Activated T-cell treated with anti-CD3 and anti-CD28 coated beads, Interleukin-2, amount 50 U/mL, for 4 hours (primary cell): ENCODE data around the gene CLDN22. TPM values are rescaled to one million over a fixed set of nuclear protein-coding genes. Genes with fewer than 3 reads are reported as not detected.

Source experiments
- ATAC-seq, 2 donors: fragments of 200-7000 bp; cut with Tn5 transposase; one replicate each; pipeline ENCODE4 v1.10.0; 2021
- DNase-seq: peaks from one replicate; pipeline ENCODE4 v3.0.0-alpha.2; 2020
- H3K27me3 Mint-ChIP-seq: one replicate; pipeline ENCODE4 v1.8.0; 2021; ENCODE audit warnings: low read depth, mixed read lengths
- H3K36me3 Mint-ChIP-seq: one replicate; pipeline ENCODE4 v1.8.0; 2022; ENCODE audit warnings: mixed read lengths; ENCODE audit not compliant: insufficient read depth
- H3K4me1 Mint-ChIP-seq: one replicate; pipeline ENCODE4 v1.8.0; 2021; ENCODE audit warnings: low read depth, mixed read lengths
- H3K4me3 Mint-ChIP-seq: one replicate; pipeline ENCODE4 v1.8.0; 2021; ENCODE audit warnings: mild to moderate bottlenecking, moderate library complexity, mixed read lengths
- H3K9me3 Mint-ChIP-seq: one replicate; pipeline ENCODE4 v1.8.0; 2021; ENCODE audit warnings: mixed read lengths
- total RNA-seq, 3 donors: library from RNA; stranded (reverse); gene quantifications; one replicate each; pipeline ENCODE4 v1.2.1, GENCODE V29; 2021

CLDN22 gene
- total RNA-seq, 3 donors from 2014 or later: not detected

- ATAC-seq (no peak), DNase-seq (no peak)
- peaks cover 12% of the 10 kb centered on the region for H3K36me3 Mint-ChIP-seq
- H3K4me3 Mint-ChIP-seq: no peak overlapping the region
- no peaks in the 10 kb centered on the region for H3K9me3 Mint-ChIP-seq
- H3K4me1 Mint-ChIP-seq: no peaks in the 10 kb centered on the region
- no peaks in the 10 kb centered on the region for H3K27me3 Mint-ChIP-seq
Observed at GRCh38 chr4:183289688-183290087, 30.4 kb downstream of the CLDN22 start.

GRCh38 chr4:183288955-183289354, 31.1 kb downstream of the CLDN22 start:
- no peak for DNase-seq
- Mint-ChIP-seq H3K4me3 (no peak overlapping the region), H3K9me3 (no peaks in the 10 kb centered on the region), H3K27me3 (no peaks in the 10 kb centered on the region), H3K36me3 (peaks cover 15% of the 10 kb centered on the region), H3K4me1 (no peaks in the 10 kb centered on the region)
- ATAC-seq: no peak

- Mint-ChIP-seq H3K4me3 (no peak overlapping the region), H3K36me3 (peaks cover 16% of the 10 kb centered on the region), H3K4me1 (no peaks in the 10 kb centered on the region), H3K27me3 (no peaks in the 10 kb centered on the region), H3K9me3 (no peaks in the 10 kb centered on the region)
- DNase-seq: no peak
- no peak for ATAC-seq
Observed at GRCh38 chr4:183287677-183288076, 32.4 kb downstream of the CLDN22 start.

GRCh38 chr4:183287309-183287659, 32.8 kb downstream of the CLDN22 start:
- no peaks in the 10 kb centered on the region for H3K27me3 Mint-ChIP-seq
- DNase-seq (no peak), ATAC-seq (no peak)
- no peak overlapping the region for H3K4me3 Mint-ChIP-seq
- H3K9me3 Mint-ChIP-seq: no peaks in the 10 kb centered on the region
- peaks cover 14% of the 10 kb centered on the region for H3K36me3 Mint-ChIP-seq
- no peaks in the 10 kb centered on the region for H3K4me1 Mint-ChIP-seq

GRCh38 chr4:183286590-183287308, 33.3 kb downstream of the CLDN22 start:
- ATAC-seq (no peak), DNase-seq (no peak)
- Mint-ChIP-seq H3K36me3 (peaks cover 14% of the 10 kb centered on the region), H3K4me3 (no peak overlapping the region), H3K9me3 (no peaks in the 10 kb centered on the region), H3K27me3 (no peaks in the 10 kb centered on the region), H3K4me1 (no peaks in the 10 kb centered on the region)

- DNase-seq: no peak
- Mint-ChIP-seq H3K4me1 (no peaks in the 10 kb centered on the region), H3K27me3 (no peaks in the 10 kb centered on the region), H3K4me3 (no peak overlapping the region), H3K36me3 (peaks cover 12% of the 10 kb centered on the region), H3K9me3 (no peaks in the 10 kb centered on the region)
- no peak for ATAC-seq
Observed at GRCh38 chr4:183285886-183286285, 34.2 kb downstream of the CLDN22 start.

GRCh38 chr4:183284965-183285364, 35.1 kb downstream of the CLDN22 start:
- no peak overlapping the region for H3K4me3 Mint-ChIP-seq
- DNase-seq: no peak
- no peaks in the 10 kb centered on the region for H3K9me3 Mint-ChIP-seq
- peaks cover 11% of the 10 kb centered on the region for H3K36me3 Mint-ChIP-seq
- ATAC-seq: no peak
- no peaks in the 10 kb centered on the region for H3K4me1 Mint-ChIP-seq
- H3K27me3 Mint-ChIP-seq: no peaks in the 10 kb centered on the region

GRCh38 chr4:183284258-183284785, 35.8 kb downstream of the CLDN22 start:
- no peak for DNase-seq
- H3K9me3 Mint-ChIP-seq: no peaks in the 10 kb centered on the region
- no peaks in the 10 kb centered on the region for H3K4me1 Mint-ChIP-seq
- H3K27me3 Mint-ChIP-seq: no peaks in the 10 kb centered on the region
- ATAC-seq: no peak
- peaks cover 11% of the 10 kb centered on the region for H3K36me3 Mint-ChIP-seq
- H3K4me3 Mint-ChIP-seq: no peak overlapping the region

- Mint-ChIP-seq H3K36me3 (peaks cover 15% of the 10 kb centered on the region), H3K27me3 (no peaks in the 10 kb centered on the region), H3K4me3 (no peak overlapping the region), H3K4me1 (no peaks in the 10 kb centered on the region), H3K9me3 (peaks cover 20% of the 10 kb centered on the region)
- DNase-seq: no peak
- no peak for ATAC-seq
Observed at GRCh38 chr4:183276106-183276505, 44.0 kb downstream of the CLDN22 start.

- H3K4me1 Mint-ChIP-seq: no peaks in the 10 kb centered on the region
- ATAC-seq (no peak), DNase-seq (no peak)
- H3K27me3 Mint-ChIP-seq: no peaks in the 10 kb centered on the region
- peaks cover 15% of the 10 kb centered on the region for H3K36me3 Mint-ChIP-seq
- peaks cover 20% of the 10 kb centered on the region for H3K9me3 Mint-ChIP-seq
- no peak overlapping the region for H3K4me3 Mint-ChIP-seq
Observed at GRCh38 chr4:183272384-183272783, 47.7 kb downstream of the CLDN22 start.

- Mint-ChIP-seq H3K9me3 (no peaks in the 10 kb centered on the region), H3K36me3 (no peaks in the 10 kb centered on the region), H3K4me1 (no peaks in the 10 kb centered on the region), H3K4me3 (no peak overlapping the region), H3K27me3 (no peaks in the 10 kb centered on the region)
- ATAC-seq: no peak
- DNase-seq: no peak
Observed at GRCh38 chr4:183268556-183268955, 51.5 kb downstream of the CLDN22 start.

Other genes with a start within 250 kb of the CLDN22 start
- gene WWC2, start 221.0 kb downstream of the CLDN22 start, total RNA-seq: 1 to 10 TPM; 5.6 to 7.8 (median 6.9) TPM
- gene CLDN24, start 2.1 kb upstream of the CLDN22 start, total RNA-seq: not detected
- gene CDKN2AIP, start 124.4 kb upstream of the CLDN22 start, total RNA-seq: 10 to 100 TPM; 25.6 to 27.2 (median 26.3) TPM
- 10 to 100 TPM in 2 of 3 donors, 1 to 10 TPM in 1; 9.9 to 11.1 (median 10.3) TPM for gene ING2, start 184.8 kb upstream of the CLDN22 start, total RNA-seq